ENCODE results near the gene TOP3B. TPM values are rescaled to one million over a fixed set of nuclear protein-coding genes. Genes with fewer than 3 reads are reported as not detected.

The TOP3B gene
- total RNA-seq, 2 experiments from 2014 or later = 45.6 to 51.6 TPM

DNA sequence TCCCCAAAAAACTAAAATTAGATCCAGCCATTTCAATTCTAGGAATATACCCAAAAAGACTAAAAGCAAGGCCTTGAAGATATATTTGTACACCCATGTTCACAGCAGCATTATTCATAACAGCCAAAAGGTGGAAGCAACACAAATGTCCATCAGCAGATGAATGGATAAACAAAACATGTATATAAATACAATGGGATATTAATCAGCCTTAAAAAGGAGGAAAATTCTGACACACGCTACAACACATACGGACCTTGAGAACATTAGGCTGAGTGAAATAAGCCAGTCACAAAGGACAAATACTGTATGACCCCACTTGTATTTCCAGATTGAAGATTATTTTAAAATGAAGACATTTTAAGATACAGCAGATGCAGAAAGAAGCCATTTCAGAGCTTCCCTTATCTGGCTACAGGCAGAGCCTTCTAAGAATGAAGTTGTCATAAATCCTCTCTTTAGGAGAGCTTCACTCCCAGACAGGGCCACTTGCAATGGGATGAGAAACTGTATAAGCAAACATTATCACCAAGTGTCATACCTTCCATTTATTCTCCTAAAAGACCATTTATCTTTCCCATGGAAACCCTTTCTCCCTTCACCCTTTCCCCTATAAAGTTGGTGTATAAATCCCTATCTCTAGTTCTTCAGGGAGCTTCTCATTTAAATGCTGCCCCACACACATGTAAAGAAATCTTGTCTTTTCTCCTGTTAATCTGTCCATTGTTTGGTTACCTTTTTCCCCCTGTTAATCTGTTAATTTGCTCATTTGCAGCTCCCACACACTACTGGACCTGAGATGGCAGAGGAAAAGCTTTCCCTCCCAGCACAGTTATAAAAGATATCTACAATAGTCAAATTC lies 19.3 kb upstream of the TOP3B start:
- DNase-seq = no peak
- Mint-ChIP-seq H3K27me3 (peaks cover 16% of the 10 kb centered on the region), H3K9me3 (no peaks in the 10 kb centered on the region), H3K4me3 (no peak overlapping the region), H3K27ac (no peak overlapping the region), H3K36me3 (ENCODE audit: low read depth) (no peaks in the 10 kb centered on the region), H3K4me1 (no peaks in the 10 kb centered on the region)
- ChIA-PET CTCF (no interaction called here), POLR2A (no interaction called here)

DNA sequence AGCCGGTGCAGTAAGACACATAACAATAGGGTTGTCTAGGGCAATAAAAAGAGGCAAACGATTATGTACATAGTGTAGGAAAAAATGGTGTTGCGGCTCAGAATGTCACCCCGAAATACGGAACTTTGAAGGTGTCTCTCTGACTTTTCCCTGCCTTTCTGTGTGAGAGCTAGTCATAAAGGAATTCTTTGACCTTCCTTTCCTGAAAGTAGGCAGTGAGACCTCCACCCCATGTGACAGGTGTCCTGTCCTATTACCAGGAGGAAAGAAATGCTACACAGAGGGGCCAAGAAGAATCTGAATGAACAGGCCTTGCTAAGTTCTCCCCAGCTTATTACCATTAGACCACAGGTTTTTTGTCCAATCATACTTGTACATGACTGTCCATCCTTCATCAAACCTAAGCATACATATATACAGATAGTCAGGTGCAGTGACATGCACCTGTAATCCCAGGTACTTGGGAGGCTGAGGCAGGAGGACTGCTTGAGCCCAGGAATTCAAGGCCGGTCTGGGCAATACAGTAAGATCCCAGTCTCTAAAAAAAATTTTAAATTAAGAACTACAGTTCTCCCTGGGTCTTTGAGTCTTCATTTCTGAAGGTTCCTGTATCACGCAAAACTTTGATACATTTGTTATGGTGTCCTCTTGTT lies 16.1 kb upstream of the TOP3B start:
- H3K4me1 Mint-ChIP-seq = no peaks in the 10 kb centered on the region
- ChIA-PET CTCF (interaction anchor here (0.6 kb wide), 1 partner anchor 47 kb away, joined by 3 read pairs; no protein-coding TSS in a partner anchor), POLR2A (no interaction called here)
- no peak for DNase-seq
- no peaks in the 10 kb centered on the region for H3K36me3 Mint-ChIP-seq (ENCODE audit: low read depth)
- H3K4me3 Mint-ChIP-seq = no peak overlapping the region
- H3K27me3 Mint-ChIP-seq = peaks cover 16% of the 10 kb centered on the region
- no peaks in the 10 kb centered on the region for H3K9me3 Mint-ChIP-seq
- H3K27ac Mint-ChIP-seq = no peak overlapping the region

- Mint-ChIP-seq H3K9me3 (no peaks in the 10 kb centered on the region), H3K4me1 (no peaks in the 10 kb centered on the region), H3K36me3 (ENCODE audit: low read depth) (no peaks in the 10 kb centered on the region), H3K27ac (no peak overlapping the region), H3K4me3 (no peak overlapping the region), H3K27me3 (peaks cover 7% of the 10 kb centered on the region)
- ChIA-PET POLR2A (no interaction called here), CTCF (interaction anchor here (0.5 to 1.5 kb wide), 2 partner anchors 11 to 12 kb away, joined by 3 read pairs; no protein-coding TSS in a partner anchor)
- DNase-seq = no peak
Measured at GRCh38 chr22:21996175-21996720, 13.7 kb upstream of the TOP3B start.

- CTCF ChIA-PET = interaction anchor here (0.5 to 1.5 kb wide), 2 partner anchors 11 to 12 kb away, joined by 3 read pairs; no protein-coding TSS in a partner anchor
- no peaks in the 10 kb centered on the region for H3K9me3 Mint-ChIP-seq
- H3K36me3 Mint-ChIP-seq (ENCODE audit: low read depth) = no peaks in the 10 kb centered on the region
- H3K4me1 Mint-ChIP-seq = no peaks in the 10 kb centered on the region
- no peak for DNase-seq
- peaks cover 5% of the 10 kb centered on the region for H3K27me3 Mint-ChIP-seq
- POLR2A ChIA-PET = no interaction called here
- no peak overlapping the region for H3K27ac Mint-ChIP-seq
- H3K4me3 Mint-ChIP-seq = no peak overlapping the region
Measured at GRCh38 chr22:21995660-21996059, 13.1 kb upstream of the TOP3B start.

GRCh38 chr22:21994881-21995444 lies 12.4 kb upstream of the TOP3B start:
- CTCF ChIA-PET = no interaction called here
- Mint-ChIP-seq H3K27ac (no peak overlapping the region), H3K27me3 (peaks cover 1% of the 10 kb centered on the region), H3K36me3 (ENCODE audit: low read depth) (no peaks in the 10 kb centered on the region), H3K4me1 (no peaks in the 10 kb centered on the region), H3K4me3 (no peak overlapping the region), H3K9me3 (no peaks in the 10 kb centered on the region)
- POLR2A ChIA-PET = no interaction called here
- DNase-seq = no peak

DNA sequence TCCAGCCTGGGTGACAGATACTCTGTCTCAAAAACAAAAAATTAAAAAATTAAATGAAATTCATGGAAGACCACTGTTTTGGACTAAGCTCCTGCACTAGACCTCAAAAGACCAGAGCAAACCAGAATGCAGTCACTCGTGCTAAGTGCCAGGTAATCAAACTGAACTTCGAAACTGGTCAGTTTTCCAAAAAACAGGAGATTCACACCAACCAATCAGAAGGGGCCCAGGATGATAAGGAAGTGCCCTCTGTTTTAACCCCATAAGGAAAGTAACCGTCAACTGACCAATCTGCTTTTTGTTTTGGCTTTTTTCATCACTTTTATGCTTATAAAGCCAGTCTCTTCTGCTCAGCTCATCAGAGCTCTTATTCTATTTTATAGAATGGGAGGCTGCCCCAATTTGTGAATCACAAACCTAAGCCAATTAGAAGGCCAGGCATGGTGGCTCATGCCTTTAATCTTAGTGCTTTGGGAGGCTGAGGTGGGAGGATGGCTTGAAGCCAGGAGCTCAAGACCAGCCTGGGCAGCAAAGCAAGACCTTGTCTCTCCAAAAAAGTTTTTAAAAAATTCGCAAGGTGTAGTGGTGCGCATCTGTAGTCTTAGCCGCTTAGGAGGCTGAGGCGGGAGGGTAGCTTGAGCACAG lies 10.1 kb upstream of the TOP3B start:
- no peaks in the 10 kb centered on the region for H3K9me3 Mint-ChIP-seq
- H3K4me3 Mint-ChIP-seq = no peak overlapping the region
- DNase-seq = no peak
- peaks cover 1% of the 10 kb centered on the region for H3K27me3 Mint-ChIP-seq
- no peaks in the 10 kb centered on the region for H3K4me1 Mint-ChIP-seq
- CTCF ChIA-PET = interaction anchor here (1.3 kb wide), 1 partner anchor 8 kb away, joined by 4 read pairs; no protein-coding TSS in a partner anchor
- POLR2A ChIA-PET = no interaction called here
- no peak overlapping the region for H3K27ac Mint-ChIP-seq
- H3K36me3 Mint-ChIP-seq (ENCODE audit: low read depth) = no peaks in the 10 kb centered on the region

- no peak for DNase-seq
- Mint-ChIP-seq H3K9me3 (no peaks in the 10 kb centered on the region), H3K4me3 (no peak overlapping the region), H3K36me3 (ENCODE audit: low read depth) (no peaks in the 10 kb centered on the region), H3K27me3 (peaks cover 1% of the 10 kb centered on the region), H3K4me1 (no peaks in the 10 kb centered on the region), H3K27ac (no peak overlapping the region)
- ChIA-PET CTCF (interaction anchor here (1.3 kb wide), 1 partner anchor 9 kb away, joined by 4 read pairs; no protein-coding TSS in a partner anchor), POLR2A (no interaction called here)
Measured at GRCh38 chr22:21991774-21992173, 9.2 kb upstream of the TOP3B start.

- H3K4me3 Mint-ChIP-seq = no peak overlapping the region
- peaks cover 1% of the 10 kb centered on the region for H3K27me3 Mint-ChIP-seq
- no peaks in the 10 kb centered on the region for H3K9me3 Mint-ChIP-seq
- H3K36me3 Mint-ChIP-seq (ENCODE audit: low read depth) = no peaks in the 10 kb centered on the region
- no peak overlapping the region for H3K27ac Mint-ChIP-seq
- DNase-seq = no peak
- ChIA-PET CTCF (no interaction called here), POLR2A (no interaction called here)
- H3K4me1 Mint-ChIP-seq = no peaks in the 10 kb centered on the region
Measured at GRCh38 chr22:21991304-21991596, 8.7 kb upstream of the TOP3B start.

DNA sequence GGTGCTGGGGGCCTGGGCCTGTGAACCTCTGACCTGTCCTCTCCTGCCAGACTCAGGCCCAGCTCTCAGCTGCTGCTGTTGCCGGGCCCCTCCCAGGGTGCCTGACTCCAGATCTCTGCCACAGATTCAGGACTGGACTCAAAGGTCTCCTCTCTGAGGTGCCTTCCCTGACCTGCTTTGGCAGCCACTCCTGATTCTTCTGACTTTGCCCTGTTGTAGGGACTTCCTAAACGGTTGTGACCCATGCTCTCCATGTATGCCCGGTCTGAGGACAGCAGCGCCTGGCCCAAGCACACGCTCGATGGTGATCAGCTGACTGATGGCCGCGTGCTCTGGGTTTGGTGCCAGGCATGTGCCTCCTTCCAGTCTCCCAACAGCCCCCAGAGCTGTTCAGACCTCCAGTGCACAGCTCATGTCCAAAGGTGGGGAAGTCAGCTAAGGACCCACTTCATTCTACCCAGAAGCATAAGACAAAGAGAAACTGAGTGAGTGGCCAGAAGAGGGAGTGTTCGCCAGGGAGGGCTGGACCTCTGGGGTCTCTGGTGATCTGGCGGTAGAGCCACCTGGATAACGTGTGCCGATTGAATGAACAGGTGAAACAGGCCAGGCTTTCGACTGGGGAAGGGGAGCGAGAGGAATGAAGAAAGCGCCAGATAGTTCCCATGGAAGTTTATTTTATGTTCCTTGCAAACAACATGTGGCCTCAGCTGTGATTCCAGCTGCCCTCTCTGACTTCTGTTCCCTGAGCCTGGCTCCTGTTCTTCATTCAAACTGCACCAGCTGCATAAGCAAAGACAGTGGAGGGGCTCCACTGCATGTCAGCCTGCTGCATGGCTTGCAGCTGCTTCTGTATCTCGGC lies 8.1 kb upstream of the TOP3B start:
- no peak overlapping the region for H3K4me3 Mint-ChIP-seq
- no peaks in the 10 kb centered on the region for H3K4me1 Mint-ChIP-seq
- no peak overlapping the region for H3K27ac Mint-ChIP-seq
- H3K27me3 Mint-ChIP-seq = peaks cover 1% of the 10 kb centered on the region
- ChIA-PET POLR2A (no interaction called here), CTCF (no interaction called here)
- DNase-seq = no peak
- H3K9me3 Mint-ChIP-seq = no peaks in the 10 kb centered on the region
- H3K36me3 Mint-ChIP-seq (ENCODE audit: low read depth) = no peaks in the 10 kb centered on the region

GRCh38 chr22:21989049-21989448 lies 6.5 kb upstream of the TOP3B start:
- ChIA-PET POLR2A (no interaction called here), CTCF (no interaction called here)
- Mint-ChIP-seq H3K36me3 (ENCODE audit: low read depth) (no peaks in the 10 kb centered on the region), H3K4me3 (no peak overlapping the region), H3K9me3 (no peaks in the 10 kb centered on the region), H3K4me1 (no peaks in the 10 kb centered on the region), H3K27me3 (peaks cover 1% of the 10 kb centered on the region), H3K27ac (no peak overlapping the region)
- DNase-seq = no peak

GRCh38 chr22:21985214-21985613 lies 2.6 kb upstream of the TOP3B start:
- Mint-ChIP-seq H3K27me3 (no peaks in the 10 kb centered on the region), H3K27ac (no peak overlapping the region), H3K4me3 (no peak overlapping the region), H3K9me3 (no peaks in the 10 kb centered on the region), H3K36me3 (ENCODE audit: low read depth) (no peaks in the 10 kb centered on the region), H3K4me1 (peaks cover 22% of the 10 kb centered on the region)
- CTCF ChIA-PET = no interaction called here
- POLR2A ChIA-PET = no interaction called here
- no peak for DNase-seq

DNA sequence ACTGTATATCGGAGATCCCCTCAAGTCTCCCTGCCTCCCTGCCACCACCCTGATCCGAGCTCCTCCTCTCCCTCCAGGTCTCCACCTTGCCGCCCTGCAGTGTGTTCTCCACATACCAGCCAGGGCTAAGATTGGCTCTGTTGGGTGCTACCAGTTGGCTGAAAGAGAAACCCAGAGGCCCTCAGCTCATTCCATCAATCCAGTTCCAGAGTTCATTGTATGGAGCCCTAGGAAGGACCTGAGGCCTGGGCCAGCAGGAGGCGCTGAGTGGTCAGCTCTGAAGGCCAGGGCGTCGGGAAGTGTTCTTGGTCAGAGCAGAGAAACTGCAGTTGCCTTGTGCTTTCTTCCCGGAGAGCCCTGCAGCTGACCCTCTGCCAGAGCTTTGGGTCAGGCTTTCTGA lies 2.2 kb upstream of the TOP3B start:
- no peaks in the 10 kb centered on the region for H3K9me3 Mint-ChIP-seq
- no peak for DNase-seq
- no peaks in the 10 kb centered on the region for H3K27me3 Mint-ChIP-seq
- CTCF ChIA-PET = interaction anchor here (0.6 kb wide), 1 partner anchor 12 kb away, joined by 3 read pairs; no protein-coding TSS in a partner anchor
- H3K27ac Mint-ChIP-seq = no peak overlapping the region
- H3K36me3 Mint-ChIP-seq (ENCODE audit: low read depth) = no peaks in the 10 kb centered on the region
- peaks cover 26% of the 10 kb centered on the region for H3K4me1 Mint-ChIP-seq
- POLR2A ChIA-PET = no interaction called here
- H3K4me3 Mint-ChIP-seq = no peak overlapping the region

Measured in activated CD4-positive, alpha-beta T cell treated with anti-CD3 and anti-CD28 coated beads, Interleukin-2, amount 10 ng/mL, durations not matched to agents 7 days and 5 days (primary cell).